ENCODE data around the gene GABRA6.
"Not testable (repeated sequence)": the region's sequence is repeated elsewhere in the genome, so short reads cannot be mapped to it uniquely, and the experiment has no call there.

GABRA6 gene

DNA sequence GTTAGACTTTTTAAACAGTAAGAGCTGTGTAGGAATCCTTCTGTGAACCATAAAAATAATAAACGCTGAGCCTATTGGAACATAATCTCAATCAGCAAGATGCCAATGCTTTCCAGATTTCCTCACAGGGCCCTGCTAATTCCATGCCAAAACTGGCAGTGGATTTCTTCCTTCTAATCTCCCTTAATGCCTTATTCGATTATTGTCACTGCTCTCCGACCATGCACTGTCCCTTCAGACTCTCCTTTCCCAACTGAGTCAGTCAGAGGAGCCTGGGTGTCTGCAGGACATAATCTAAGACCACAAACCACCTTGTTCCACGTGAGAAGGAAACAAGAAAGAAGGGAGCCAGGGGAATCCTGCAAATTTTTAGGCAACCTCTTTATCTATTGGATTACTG is at the start of gene GABRA6:
TSS of gene GABRA6 (plus strand) at position 261 of the 400 bp plus-strand sequence. CDS start 269 bp downstream, outside the sequence.
- DNase-seq (ENCODE audit: low read depth) = no peak

DNA sequence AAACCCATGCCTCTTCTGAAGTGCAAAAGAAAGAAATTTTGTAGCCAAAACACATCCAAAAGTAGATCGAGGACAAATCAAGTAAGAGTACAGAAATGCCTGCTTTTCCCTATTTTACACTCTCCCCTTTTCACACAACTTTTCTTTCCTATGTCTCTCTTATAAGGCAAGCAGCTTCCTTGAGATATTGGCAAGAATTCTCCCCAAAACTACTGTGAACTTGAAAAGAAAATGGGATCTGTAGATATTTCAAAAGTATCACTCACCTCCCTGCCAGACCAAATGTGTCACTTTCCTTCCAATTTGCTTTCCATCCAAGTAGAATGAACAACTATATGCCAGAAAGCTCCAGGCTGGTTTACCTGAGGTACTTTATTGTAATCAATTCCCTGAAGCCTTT is 47.9 kb upstream of the GABRA6 start:
- DNase-seq (ENCODE audit: low read depth) = no peak

DNA sequence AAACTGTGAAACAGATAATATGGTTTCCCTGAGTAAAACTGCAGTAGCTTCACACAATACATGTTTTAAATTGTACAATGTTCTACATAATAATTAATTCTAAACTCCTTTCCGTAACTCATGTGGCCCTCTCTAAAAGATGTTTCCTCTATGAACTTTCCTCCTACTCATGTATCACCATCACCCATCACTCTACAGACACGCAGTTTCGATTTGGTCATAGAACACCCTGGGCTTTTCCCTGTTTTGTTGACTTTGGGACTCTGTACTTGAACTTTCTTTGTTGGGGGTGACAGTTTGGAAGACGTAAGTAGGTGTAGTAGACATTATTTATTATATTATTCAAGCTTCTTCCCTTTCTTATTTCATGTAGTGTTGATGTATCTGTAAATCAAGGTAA is 44.1 kb upstream of the GABRA6 start:
- DNase-seq (ENCODE audit: low read depth) = no peak

DNA sequence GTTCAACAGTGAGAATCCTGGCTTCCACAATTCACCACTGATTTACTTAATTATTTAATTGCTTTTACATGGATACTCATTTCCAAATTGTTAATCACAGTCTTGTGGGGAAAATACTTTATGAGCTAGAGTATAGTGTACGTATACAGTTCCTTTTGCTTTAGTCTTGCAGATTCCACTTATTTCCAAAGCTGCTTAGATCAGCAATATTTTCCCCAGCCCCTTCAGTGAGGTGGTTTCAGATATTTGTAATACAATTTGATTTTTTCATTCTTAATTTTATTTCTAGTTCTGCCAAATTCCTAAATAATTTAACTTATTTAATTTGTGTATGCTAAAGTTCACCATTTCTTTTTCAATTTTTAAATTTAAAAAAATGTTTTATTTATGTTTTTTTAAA is 40.3 kb upstream of the GABRA6 start:
- DNase-seq (ENCODE audit: low read depth) = no peak

DNA sequence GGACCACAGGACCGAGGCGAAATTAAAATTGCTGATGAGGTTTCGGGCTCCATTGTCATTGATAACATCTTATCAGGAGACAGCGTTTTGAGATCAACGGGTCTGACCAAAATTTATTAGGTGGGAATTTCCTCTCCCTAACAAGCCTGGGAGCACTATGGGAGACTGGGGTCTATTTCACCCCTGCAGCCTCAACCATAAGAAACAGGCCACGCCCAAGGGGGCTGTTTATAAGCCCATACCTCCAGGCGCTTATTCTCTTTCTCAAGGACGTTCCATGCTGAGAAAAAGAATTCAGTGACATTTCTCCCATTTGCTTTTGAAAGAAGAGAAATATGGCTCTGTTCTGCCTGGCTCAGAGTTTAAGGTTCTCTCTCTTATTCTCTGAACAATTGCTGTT is 33.6 kb upstream of the GABRA6 start:
- DNase-seq (ENCODE audit: low read depth) = not testable (repeated sequence)

DNA sequence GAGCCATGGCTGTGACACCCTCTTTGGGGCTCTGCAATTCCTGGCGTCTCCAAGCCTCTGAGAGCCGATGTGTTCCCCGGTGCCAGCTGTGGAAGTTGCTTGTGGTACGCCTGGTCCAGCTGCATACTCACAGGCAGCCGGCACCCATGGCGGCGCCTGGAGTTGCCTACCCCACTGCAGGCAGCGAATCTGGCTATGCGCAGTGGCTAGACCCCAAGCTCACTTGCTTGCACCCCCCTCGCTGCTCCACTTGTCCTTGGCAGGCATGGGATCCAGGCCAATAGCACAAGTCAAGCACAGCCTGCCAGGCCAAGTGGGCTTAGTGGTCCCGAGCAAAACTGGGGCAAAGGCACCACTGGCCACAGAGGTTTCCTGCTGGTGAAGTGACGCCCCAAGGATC is 24.7 kb upstream of the GABRA6 start:
- DNase-seq (ENCODE audit: low read depth) = no peak

DNA sequence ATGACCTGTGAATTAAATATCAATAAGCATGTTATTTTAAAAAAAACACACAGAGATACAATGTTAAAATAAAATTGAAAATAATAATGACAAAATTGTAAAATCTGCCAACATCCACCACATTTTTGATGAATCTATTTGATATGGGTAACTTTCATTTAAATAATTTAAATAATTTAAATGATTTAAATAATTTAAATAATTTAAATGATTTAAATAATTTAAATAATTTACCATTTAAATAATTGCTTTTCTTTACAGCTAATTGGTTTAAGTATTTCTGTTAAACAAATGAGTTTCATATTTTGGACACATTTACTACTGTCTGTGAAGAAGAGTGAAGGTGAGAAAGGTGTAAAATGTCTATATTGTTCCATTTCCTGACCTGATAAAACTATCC is 22.1 kb upstream of the GABRA6 start:
- DNase-seq (ENCODE audit: low read depth) = no peak

DNA sequence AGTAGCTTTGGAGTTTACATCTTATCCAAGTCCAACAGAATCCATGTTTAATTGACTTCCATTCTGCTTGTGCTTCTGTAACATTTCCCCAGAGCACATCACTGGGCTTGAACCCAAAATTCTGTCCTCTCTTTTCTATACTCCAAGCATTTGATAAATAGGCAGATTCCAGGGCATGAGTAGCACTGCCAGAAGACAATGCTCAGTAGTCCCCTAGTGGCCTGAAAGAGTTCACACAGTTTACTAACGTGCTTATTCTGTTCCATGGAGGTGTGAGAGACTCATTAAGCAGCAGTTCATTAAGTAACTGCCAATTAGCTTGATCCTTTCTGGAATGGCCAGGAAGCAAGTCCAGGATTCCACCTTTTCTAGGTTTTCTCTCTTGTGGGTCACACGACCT is 9.4 kb upstream of the GABRA6 start:
- DNase-seq (ENCODE audit: low read depth) = no peak

DNA sequence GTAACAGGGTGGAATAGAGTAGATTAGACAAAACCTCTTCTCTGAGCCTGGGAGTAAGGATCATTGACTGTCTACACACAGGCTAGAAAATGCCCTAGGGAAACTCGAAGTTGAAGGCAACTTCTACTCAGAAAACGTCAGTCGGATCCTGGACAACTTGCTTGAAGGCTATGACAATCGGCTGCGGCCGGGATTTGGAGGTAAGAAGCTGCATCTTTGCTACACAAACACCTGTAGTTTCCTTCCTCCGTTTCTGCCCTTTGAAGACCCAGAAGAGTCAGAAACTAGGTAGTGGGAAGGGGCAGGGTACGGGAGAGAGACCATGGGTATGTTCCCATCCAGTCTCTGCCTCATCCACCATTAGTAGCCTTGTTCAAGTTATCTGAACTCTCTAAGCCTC is 628 bp downstream of the GABRA6 start:
- DNase-seq (ENCODE audit: low read depth) = no peak

DNA sequence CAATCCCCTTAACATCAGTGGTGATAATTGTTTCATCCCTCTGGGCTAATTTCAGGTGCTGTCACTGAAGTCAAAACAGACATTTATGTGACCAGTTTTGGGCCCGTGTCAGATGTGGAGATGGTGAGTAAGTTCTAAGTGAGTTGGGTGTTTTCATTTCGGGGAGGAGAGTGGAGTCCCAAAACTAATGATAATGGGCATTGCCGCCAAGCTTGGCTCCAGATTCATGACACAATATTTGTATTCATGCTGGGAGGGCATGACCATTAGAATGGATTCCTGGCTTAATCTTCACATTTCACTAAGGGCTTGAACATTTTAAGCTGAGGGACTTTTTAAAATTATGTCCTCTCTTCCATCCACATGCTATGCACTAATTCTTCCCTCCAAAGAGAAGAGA is 1.4 kb downstream of the GABRA6 start:
- no peak for DNase-seq (ENCODE audit: low read depth)

DNA sequence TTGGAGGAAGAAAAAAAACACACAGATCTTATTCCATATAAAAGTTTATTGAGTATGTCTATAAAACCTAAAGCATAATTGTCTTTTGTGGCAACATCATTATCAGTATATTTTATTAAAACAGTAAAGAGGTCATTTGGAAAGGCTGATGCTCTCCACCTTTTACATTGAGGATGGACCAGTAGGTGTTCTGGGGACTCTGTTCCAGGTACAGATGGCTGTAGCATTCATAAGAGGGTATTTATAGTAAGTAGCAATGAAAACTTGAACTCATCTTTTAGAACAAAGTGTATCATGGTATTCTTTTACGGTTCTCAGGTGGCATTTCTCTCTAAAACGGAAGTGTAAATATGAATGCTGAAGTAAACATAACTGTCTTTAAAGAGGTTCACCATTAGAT is 1.8 kb downstream of the GABRA6 start:
- no peak for DNase-seq (ENCODE audit: low read depth)

DNA sequence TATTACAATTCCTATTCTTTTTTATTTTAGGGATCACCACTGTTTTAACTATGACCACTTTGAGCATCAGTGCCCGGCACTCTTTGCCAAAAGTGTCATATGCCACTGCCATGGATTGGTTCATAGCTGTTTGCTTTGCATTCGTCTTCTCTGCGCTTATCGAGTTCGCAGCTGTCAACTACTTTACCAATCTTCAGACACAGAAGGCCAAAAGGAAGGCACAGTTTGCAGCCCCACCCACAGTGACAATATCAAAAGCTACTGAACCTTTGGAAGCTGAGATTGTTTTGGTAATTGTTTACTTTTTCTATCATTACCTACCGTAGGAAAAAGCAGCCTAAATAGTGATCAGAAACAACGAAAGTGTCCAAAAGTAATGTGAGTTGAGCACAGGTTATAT is 6.4 kb downstream of the GABRA6 start:
- DNase-seq (ENCODE audit: low read depth) = no peak

DNA sequence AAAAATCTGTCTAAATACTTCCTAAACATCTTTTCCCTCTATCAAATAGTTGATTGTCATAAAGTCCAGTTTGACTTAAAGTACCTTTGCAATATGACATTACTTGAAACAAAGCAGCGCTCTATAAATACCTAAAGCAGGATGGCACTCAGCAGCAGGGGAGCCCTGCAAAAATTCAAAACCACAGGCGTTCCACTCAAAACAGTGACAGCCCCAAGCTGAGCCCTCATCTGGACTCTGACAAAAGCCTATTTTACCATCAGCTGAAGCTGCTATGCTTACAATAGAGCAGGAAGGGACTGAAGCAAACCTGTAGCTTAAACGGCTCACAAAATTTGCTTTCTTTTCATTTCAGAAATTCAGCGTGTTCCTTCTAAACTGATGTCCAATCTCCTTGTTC is 11.5 kb downstream of the GABRA6 start:
- DNase-seq (ENCODE audit: low read depth) = no peak

DNA sequence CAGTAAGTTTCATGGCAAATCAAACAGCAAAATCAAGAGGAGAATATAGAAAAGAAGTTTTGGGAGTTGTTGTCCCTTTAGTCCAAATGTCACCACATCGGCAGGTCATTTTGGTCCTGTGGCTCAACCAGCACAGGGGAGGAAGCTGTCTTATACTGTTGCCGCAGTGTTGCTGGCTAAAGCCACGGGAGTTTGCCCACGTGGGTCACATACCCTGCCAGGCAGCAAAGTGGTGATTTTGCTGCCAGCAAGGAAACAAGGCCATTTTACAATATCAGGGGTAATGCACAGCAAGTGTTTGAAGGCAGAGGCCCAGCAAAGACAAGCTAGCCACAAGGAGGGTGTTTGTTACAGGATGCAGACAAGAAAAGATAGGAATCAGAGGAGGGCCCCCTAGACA is 14.5 kb downstream of the GABRA6 start:
- DNase-seq (ENCODE audit: low read depth) = no peak

DNA sequence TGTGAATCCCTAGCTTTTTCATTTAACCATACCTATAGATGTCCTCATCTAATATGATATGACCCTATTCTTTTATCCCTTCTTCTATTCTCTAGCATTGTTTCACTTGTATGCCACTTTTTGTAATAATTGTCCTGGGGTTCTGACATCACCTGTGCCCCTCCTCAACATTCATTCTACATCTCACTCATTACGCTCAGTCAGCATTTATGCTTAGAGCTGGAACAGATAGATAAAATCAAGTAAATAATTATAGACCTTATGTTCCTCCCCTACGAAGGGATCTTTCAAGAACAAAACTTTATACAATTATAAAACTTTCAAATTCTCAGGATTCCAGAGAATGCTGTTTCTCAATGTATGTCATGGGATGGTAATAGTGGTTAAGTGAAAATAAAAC is 18.0 kb downstream of the GABRA6 start:
- DNase-seq (ENCODE audit: low read depth) = no peak

DNA sequence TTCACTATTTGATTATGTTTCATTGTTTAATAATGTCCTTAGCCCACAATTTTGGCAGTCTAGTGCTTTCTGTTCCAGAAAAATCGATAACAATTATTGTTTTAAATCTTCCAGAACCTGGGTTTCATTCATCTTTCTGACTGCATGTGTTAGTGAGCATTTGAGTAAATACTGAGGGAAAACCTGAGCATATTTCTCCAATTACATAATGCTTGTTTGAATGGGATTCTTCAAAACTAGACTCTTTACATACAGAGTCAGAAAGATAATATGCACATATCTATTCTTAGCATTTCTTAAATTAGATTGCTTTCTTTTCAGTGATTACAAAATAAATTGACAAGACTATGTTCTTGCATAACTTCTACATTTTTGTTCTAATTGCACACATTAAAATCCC is 21.9 kb downstream of the GABRA6 start:
- no peak for DNase-seq (ENCODE audit: low read depth)

DNA sequence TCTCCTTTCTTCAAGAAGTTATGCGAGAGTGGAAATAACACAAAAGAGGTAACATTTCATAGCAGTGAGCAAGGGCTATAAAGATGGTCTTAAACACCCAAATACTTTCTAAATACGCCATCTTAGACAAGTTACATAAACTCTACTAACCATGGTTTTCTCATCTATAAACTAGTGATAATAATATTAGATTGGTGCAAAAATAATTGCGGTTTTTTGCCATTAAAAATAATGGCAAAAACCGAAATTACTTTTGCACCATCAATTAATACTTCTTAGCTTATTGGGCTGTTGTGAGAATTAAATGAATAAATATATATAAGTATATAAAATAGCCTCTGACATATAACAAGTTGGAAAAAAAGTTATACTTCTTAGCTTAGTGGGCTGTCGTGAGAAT is 23.7 kb downstream of the GABRA6 start:
- no peak for DNase-seq (ENCODE audit: low read depth)

DNA sequence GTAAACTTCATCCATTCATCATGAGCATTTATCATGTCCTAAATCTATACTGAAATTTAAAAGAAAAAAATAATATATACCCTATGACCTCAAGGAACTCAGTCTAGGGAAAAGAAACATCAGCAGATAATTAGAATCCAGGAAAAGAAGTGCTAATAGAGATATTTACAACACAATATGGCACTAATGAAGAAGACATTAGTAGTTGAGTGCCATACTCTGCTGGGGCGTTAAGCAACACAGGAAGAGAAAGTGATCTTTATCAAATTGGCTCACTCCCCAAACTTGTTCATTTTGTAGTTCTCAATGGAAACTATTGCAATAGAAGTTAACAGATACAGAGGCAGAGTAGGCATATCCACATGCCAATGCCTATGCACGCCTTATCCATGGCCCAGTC is 27.5 kb downstream of the GABRA6 start:
- DNase-seq (ENCODE audit: low read depth) = no peak

DNA sequence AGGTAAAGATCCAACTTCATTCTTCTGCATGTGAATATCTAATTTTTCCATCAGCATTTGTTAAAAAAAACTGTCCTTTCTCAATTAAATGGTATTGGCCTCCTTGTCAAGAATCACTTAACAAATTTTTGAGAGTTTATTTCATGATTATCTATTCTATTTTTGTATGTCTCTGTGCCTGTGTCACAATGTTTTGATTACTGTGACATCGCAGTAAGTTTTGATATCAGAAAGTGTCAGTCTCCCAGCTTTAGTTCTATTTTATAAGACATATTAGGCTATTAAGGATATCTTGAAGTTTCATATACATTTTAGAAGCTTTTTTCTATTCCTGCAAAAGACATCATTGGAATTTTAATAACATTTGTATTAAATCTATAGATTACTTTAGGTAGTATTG is 33.6 kb downstream of the GABRA6 start:
- no peak for DNase-seq (ENCODE audit: low read depth)

DNA sequence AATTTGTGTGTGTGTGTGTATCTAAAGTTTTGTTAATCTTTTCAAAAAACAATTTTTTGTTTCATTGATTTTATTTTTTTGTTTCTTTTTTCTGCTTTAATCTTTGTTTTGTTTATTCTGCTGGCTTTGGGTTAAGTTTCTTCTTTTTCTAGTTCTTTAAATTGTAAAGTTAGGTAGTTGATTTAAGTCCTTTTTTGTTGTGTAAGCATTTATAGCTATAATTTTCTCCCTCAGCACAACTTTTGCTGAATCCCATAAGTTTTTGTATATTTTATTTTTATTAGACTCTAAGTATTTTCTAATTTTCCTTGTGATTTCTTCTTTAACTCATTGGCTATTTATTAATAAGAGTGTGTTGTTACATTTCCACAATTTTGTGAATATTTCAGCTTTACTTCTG is 34.9 kb downstream of the GABRA6 start:
- no peak for DNase-seq (ENCODE audit: low read depth)

DNA sequence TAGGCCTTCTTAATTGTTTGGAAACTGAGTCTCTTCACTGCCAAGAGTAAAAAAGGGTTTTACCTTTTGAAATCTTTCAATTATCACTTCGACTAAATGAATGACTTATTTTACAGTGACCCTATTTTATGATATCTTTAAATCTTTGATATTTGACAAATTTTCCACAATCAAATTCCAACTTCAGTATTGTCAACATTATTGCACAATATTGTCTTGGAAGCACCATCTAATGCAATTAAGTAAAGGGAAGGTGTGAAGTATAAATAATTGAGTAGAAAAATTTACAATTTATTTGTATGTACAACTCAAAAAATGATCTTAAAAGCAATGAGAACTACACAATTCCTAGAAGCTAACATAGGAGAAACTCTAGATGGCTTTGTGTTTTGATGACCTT is 49.2 kb downstream of the GABRA6 start:
- no peak for DNase-seq (ENCODE audit: low read depth)

DNA sequence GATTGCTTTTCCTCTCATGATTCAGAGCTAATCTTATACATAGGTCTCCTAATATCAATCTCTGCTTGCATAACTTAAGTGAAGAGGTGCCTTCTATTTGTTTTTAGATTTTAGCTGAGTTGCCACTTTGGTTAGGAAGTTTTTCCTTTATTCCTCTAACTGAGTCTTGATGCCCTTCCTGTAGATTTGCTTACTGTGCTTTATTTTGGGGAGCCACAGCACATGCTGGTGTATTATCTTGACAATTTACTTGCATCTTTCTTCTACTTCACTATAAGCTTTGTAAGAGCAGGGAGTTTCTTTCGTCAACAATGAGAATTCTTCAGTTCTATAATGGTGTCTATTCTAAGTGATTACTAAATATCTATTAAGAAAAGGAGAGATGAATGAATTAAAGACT is 54.9 kb downstream of the GABRA6 start:
- no peak for DNase-seq (ENCODE audit: low read depth)

DNA sequence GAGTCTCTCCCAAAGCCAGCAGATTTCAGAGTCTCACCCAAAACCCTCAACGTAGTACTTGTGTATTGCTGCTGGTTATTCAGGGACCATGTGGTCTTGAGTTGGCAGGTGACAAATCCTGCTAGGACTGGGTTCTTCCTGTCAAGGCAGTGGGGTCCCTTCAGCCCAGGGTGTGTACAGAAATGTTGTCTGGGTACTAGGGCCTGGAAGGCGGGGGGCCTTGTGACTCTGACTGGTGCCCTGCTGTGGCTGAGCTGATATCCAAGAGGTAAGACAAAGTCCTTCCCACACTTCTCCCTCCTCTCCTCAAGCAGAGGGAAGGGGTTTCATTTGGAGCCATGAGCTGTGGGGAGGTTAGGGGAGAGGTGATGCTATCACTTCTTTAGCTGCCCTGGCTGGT is 58.8 kb downstream of the GABRA6 start:
- DNase-seq (ENCODE audit: low read depth) = no peak

DNA sequence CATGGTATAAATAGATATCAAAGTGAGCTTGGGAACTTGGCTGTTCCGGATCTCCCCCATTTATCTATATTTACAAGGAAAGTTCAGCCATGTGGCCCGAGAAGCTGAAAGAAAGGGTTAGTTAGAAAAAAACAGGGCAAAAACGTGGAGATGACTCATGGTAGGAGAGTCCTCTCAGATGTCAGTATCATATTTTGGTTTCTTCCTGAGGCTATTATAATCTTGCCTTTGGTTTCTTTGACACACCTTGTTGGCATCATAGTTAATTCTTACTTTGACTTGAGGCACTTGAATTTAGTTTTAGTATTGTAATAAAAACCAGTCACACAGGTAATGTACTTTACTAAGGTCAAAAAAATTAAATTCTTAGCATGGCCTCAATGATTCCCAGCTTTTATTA is 59.9 kb downstream of the GABRA6 start:
- DNase-seq (ENCODE audit: low read depth) = no peak

DNA sequence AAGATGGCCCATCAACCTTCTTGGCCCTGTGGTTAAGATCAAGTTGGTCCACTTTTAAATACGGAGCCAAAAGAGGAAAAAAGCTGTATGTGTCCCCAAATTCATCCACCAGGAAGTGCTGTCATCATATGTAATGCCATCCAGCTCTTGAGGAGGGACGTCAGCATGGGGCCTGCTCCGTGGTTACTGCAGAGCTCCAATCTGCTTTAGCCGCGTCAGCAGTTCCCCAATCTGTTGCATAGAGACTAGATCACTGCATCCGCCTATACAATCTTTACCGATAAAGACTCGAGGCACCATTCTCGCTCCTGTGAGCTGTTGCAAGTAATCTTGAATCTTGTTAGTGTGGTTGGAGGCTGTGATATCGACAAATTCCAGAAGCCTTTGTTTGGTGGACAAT is 65.7 kb downstream of the GABRA6 start:
- DNase-seq (ENCODE audit: low read depth) = no peak

Measured in HS-5 (cell line).